ENCODE measurements around the gene YPEL1. TPM values are rescaled to one million over a fixed set of nuclear protein-coding genes. Genes with fewer than 3 reads are reported as not detected.

YPEL1 gene
- total and polyA plus RNA-seq, 2 of the 13 experiments (the other 11 are each of a cell fraction or from before 2014, with no cell fraction given), result 0.33 to 2.5 TPM

DNA sequence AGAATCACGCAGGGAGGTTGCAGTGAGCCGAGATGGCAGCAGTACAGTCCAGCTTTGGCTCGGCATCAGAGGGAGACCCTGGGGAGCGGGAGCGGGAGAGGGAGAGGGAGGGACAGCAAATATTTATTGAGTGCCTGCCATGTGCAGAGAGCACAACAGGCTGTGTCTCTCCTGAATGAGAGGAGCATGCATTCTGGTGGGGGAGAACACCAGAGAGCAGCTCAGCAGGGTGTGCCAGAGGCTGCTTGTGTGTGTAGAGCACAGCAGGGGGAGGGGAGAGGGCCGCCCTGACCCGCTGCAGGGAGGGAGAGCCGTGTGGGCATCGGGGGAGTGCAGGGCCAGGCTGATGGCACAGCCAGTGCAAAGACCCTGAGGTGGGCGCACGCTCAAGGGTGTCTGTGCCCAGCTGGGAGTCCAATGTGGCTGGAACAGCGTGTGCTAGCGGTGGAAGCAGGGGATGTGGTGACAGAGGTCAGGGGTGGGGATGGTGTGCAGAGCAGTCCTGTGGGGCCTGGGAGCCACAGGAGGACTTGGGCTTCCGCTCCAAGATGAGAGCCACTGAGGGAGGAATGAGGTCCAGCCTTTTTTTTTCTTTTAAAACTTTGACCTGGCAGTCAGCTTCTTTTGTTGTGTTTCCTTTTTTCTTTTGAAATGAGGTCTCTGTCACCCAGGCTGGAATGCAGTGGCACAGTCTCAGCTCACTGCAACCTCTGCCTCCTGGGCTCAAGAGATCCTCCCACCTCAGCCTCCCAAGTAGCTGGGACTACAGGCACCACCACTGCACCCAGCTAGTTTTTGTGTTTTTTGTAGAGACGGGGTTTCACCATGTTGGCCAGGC is 57.8 kb downstream of the YPEL1 start (continued):
- TF ChIP-seq, protein P1, sequence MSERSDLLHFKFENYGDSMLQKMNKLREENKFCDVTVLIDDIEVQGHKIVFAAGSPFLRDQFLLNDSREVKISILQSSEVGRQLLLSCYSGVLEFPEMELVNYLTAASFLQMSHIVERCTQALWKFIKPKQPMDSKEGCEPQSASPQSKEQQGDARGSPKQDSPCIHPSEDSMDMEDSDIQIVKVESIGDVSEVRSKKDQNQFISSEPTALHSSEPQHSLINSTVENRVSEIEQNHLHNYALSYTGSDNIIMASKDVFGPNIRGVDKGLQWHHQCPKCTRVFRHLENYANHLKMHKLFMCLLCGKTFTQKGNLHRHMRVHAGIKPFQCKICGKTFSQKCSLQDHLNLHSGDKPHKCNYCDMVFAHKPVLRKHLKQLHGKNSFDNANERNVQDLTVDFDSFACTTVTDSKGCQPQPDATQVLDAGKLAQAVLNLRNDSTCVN (CRISPR knock-in tag; IDR thresholded peaks at IDR 0.05; ENCODE audit: borderline replicate concordance), result no peak
- TF ChIP-seq ZNF343 (CRISPR knock-in tag; IDR thresholded peaks at IDR 0.05) (no peak), ZFX (CRISPR knock-in tag; IDR thresholded peaks at IDR 0.05; ENCODE audit: low read depth) (peak; percentile 35; the same call in 1 of the 2 replicates), ZBTB8A (CRISPR knock-in tag; IDR thresholded peaks at IDR 0.05; ENCODE audit: borderline replicate concordance, low read depth) (no peak), SP4 (CRISPR knock-in tag; IDR thresholded peaks at IDR 0.05) (peak; percentile 53; the same call in 1 of the 2 replicates), MEIS1 (CRISPR knock-in tag; IDR thresholded peaks at IDR 0.05; ENCODE audit: borderline replicate concordance) (no peak), ZNF891 (CRISPR knock-in tag; IDR thresholded peaks at IDR 0.05) (no peak), NFE2 (CRISPR knock-in tag; IDR thresholded peaks at IDR 0.05) (no peak), ZC3H4 (CRISPR knock-in tag; IDR thresholded peaks at IDR 0.05; ENCODE audit: borderline replicate concordance) (no peak), MAFK (conservative IDR thresholded peaks at IDR 0.05 in 1 of 2, IDR thresholded peaks at IDR 0.05 in 1 of 2; ENCODE audit: low read length in 2 of 2) (no peak), CENPX (CRISPR knock-in tag; IDR thresholded peaks at IDR 0.05) (no peak), GLI4 (CRISPR knock-in tag; IDR thresholded peaks at IDR 0.05; ENCODE audit: borderline replicate concordance) (no peak), KLF6 (CRISPR knock-in tag; IDR thresholded peaks at IDR 0.05) (no peak), YY1 (IDR thresholded peaks at IDR 0.05; ENCODE audit: insufficient read depth, insufficient replicate concordance, low read depth, low read length) (no peak), RCOR2 (CRISPR knock-in tag; IDR thresholded peaks at IDR 0.05) (no peak), SAFB2 (CRISPR knock-in tag; IDR thresholded peaks at IDR 0.05; ENCODE audit: borderline replicate concordance, low read depth) (0 out of 2 replicates have a peak, but pooled peaks have one; percentile 29), ZNF124 (CRISPR knock-in tag; IDR thresholded peaks at IDR 0.05) (no peak), NFATC3 (CRISPR knock-in tag; IDR thresholded peaks at IDR 0.05) (no peak), ZBTB42 (CRISPR knock-in tag; IDR thresholded peaks at IDR 0.05) (no peak)
- TF ChIP-seq, protein P2, sequence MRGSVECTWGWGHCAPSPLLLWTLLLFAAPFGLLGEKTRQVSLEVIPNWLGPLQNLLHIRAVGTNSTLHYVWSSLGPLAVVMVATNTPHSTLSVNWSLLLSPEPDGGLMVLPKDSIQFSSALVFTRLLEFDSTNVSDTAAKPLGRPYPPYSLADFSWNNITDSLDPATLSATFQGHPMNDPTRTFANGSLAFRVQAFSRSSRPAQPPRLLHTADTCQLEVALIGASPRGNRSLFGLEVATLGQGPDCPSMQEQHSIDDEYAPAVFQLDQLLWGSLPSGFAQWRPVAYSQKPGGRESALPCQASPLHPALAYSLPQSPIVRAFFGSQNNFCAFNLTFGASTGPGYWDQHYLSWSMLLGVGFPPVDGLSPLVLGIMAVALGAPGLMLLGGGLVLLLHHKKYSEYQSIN (CRISPR knock-in tag; IDR thresholded peaks at IDR 0.05; ENCODE audit: borderline replicate concordance), result no peak
- TF ChIP-seq, protein P3, sequence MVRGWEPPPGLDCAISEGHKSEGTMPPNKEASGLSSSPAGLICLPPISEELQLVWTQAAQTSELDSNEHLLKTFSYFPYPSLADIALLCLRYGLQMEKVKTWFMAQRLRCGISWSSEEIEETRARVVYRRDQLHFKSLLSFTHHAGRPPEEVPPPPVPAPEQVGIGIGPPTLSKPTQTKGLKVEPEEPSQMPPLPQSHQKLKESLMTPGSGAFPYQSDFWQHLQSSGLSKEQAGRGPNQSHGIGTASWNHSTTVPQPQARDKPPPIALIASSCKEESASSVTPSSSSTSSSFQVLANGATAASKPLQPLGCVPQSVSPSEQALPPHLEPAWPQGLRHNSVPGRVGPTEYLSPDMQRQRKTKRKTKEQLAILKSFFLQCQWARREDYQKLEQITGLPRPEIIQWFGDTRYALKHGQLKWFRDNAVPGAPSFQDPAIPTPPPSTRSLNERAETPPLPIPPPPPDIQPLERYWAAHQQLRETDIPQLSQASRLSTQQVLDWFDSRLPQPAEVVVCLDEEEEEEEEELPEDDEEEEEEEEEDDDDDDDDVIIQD (CRISPR knock-in tag; IDR thresholded peaks at IDR 0.05; ENCODE audit: low read depth), result no peak
- TF ChIP-seq, protein P4, sequence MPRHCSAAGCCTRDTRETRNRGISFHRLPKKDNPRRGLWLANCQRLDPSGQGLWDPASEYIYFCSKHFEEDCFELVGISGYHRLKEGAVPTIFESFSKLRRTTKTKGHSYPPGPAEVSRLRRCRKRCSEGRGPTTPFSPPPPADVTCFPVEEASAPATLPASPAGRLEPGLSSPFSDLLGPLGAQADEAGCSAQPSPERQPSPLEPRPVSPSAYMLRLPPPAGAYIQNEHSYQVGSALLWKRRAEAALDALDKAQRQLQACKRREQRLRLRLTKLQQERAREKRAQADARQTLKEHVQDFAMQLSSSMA (CRISPR knock-in tag; IDR thresholded peaks at IDR 0.05), result 0 out of 2 replicates have a peak, but pooled peaks have one; percentile 28
- TF ChIP-seq, protein P5, sequence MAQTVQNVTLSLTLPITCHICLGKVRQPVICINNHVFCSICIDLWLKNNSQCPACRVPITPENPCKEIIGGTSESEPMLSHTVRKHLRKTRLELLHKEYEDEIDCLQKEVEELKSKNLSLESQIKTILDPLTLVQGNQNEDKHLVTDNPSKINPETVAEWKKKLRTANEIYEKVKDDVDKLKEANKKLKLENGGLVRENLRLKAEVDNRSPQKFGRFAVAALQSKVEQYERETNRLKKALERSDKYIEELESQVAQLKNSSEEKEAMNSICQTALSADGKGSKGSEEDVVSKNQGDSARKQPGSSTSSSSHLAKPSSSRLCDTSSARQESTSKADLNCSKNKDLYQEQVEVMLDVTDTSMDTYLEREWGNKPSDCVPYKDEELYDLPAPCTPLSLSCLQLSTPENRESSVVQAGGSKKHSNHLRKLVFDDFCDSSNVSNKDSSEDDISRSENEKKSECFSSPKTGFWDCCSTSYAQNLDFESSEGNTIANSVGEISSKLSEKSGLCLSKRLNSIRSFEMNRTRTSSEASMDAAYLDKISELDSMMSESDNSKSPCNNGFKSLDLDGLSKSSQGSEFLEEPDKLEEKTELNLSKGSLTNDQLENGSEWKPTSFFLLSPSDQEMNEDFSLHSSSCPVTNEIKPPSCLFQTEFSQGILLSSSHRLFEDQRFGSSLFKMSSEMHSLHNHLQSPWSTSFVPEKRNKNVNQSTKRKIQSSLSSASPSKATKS (CRISPR knock-in tag; IDR thresholded peaks at IDR 0.05), result no peak

Data from HepG2 (cell line).